ENCODE measurements around the gene CTTNBP2.

DNA sequence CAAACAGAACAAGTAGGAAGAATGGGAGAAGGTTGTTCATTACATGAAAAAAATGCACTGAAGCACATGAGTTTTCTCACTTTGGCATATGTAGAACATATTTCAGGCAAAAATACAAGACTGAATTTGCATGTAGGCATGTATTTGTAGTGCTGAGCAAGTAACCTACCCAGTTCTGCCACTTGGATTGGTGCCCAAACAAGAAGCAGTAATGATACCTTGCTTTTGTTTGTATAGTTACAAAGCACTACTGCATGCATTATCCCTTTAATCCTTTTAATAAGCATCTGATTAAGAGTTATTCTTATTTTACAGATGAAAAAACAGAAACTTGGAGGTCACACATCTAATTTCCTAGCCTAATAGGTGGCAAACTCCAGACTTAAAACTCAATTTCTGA is 23.1 kb upstream of the CTTNBP2 start:
- TF ChIP-seq, protein P1, sequence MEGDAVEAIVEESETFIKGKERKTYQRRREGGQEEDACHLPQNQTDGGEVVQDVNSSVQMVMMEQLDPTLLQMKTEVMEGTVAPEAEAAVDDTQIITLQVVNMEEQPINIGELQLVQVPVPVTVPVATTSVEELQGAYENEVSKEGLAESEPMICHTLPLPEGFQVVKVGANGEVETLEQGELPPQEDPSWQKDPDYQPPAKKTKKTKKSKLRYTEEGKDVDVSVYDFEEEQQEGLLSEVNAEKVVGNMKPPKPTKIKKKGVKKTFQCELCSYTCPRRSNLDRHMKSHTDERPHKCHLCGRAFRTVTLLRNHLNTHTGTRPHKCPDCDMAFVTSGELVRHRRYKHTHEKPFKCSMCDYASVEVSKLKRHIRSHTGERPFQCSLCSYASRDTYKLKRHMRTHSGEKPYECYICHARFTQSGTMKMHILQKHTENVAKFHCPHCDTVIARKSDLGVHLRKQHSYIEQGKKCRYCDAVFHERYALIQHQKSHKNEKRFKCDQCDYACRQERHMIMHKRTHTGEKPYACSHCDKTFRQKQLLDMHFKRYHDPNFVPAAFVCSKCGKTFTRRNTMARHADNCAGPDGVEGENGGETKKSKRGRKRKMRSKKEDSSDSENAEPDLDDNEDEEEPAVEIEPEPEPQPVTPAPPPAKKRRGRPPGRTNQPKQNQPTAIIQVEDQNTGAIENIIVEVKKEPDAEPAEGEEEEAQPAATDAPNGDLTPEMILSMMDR (IDR thresholded peaks at IDR 0.05), result no peak
- no peak for TF ChIP-seq POLR2A (IDR thresholded peaks at IDR 0.05)
